ENCODE results near the gene PDLIM5.

The PDLIM5 gene

DNA sequence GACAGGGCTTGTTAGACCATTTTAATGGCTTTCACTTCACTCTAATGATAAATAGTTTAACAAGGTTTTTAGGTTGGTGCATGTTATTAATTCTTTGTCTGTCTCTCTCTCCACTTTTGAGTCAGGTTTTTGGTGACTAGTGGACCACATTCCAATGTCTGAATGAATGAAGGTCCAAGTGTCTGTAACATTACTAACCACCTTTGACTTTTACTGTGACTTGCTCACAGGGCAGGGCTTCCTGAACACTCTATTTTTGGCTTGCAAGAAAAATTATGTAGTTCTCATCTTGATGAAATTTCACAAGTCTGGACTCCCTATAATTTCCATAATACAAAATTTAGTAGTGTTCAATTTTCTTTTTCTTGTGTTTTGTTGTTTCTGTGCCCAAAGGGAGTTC is 227.2 kb downstream of the PDLIM5 start:
- in situ Hi-C loops (cut with MboI; ENCODE audit: low sequenced_read_pairs), result no loop called here

DNA sequence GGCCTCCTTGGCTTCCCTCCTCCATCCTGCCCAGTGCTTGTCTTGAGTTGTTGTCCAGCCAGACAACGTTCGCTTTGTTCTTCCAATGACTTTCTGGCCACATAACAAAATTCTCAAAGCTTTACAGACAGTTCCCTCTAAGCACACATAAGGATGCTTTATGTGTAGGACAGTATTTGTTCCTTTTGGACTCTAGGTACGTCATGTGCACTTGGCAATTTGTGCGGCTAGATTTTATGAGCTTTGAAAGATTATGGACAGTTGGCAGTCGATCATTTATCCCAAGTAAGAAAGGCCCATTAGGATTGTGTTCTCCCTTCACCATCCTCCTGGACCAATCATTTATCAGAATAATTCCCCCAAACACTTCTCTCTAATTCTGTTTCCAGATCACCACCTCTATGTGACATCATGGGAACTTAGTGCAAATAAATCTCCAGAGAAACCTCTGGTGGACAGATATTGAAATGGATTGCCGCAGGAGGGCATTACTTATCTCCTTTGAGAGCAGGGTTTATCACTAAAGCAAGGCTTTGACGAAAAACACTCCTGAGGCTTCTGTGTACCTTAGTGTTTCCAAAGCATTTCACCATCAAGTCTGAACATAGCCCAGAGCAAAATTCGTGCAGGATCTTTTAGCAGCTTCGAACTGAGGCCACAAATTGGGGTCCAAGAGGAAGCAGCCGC is 228.6 kb downstream of the PDLIM5 start:
- in situ Hi-C loops (cut with MboI; ENCODE audit: low sequenced_read_pairs), result no loop called here

DNA sequence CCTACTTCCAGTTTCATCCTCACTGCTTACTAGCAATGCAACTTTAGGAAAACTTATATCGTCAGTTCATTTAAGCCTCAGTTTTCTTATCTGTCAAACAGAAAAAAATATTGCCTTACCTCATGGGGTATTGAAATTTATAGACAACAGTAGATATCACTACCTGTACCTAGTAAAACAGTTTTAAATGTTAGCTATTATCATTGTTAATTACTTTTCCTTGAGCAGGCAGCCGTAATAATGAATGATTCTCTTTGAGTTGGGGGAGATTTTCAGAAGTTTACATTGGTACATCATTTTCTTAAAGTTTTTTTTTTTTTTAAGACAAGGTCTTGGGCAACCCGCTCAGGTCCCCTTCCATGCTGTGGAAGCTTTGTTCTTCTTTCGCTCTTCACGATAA is 234.3 kb downstream of the PDLIM5 start:
- in situ Hi-C loops (cut with MboI; ENCODE audit: low sequenced_read_pairs), result no loop called here

GRCh38 chr4:94689155-94689860 is 237.6 kb downstream of the PDLIM5 start:
- in situ Hi-C loops (cut with MboI; ENCODE audit: low sequenced_read_pairs), result no loop called here

DNA sequence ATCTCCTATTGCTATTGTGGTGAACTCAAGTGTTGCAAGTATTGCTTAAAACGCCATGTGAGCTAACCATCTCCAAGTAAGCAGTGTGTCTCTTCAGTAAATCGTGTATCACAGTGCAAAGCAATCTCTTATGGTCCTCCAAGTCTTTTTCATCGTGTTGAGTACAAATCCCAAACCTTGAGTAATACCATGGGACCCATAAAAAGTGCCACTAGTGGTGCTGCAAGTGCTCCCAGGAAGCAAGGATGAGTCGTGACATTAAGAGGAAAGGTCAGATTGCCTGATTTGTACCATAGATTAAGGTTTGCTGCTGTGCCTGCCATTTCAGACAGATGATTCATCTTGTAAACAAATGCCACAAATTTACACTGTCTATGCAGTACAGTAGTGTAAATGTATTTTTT is 239.1 kb downstream of the PDLIM5 start:
- in situ Hi-C loops (cut with MboI; ENCODE audit: low sequenced_read_pairs), result no loop called here

GRCh38 chr4:94691552-94691951 is 239.8 kb downstream of the PDLIM5 start:
- in situ Hi-C loops (cut with MboI; ENCODE audit: low sequenced_read_pairs), result no loop called here

GRCh38 chr4:94695384-94695783 is 243.6 kb downstream of the PDLIM5 start:
- in situ Hi-C loops (cut with MboI; ENCODE audit: low sequenced_read_pairs), result no loop called here

- in situ Hi-C loops (cut with MboI; ENCODE audit: low sequenced_read_pairs), result no loop called here
Measured at GRCh38 chr4:94698187-94698586, 246.4 kb downstream of the PDLIM5 start.

GRCh38 chr4:94700298-94700697 is 248.6 kb downstream of the PDLIM5 start:
- in situ Hi-C loops (cut with MboI; ENCODE audit: low sequenced_read_pairs), result no loop called here

DNA sequence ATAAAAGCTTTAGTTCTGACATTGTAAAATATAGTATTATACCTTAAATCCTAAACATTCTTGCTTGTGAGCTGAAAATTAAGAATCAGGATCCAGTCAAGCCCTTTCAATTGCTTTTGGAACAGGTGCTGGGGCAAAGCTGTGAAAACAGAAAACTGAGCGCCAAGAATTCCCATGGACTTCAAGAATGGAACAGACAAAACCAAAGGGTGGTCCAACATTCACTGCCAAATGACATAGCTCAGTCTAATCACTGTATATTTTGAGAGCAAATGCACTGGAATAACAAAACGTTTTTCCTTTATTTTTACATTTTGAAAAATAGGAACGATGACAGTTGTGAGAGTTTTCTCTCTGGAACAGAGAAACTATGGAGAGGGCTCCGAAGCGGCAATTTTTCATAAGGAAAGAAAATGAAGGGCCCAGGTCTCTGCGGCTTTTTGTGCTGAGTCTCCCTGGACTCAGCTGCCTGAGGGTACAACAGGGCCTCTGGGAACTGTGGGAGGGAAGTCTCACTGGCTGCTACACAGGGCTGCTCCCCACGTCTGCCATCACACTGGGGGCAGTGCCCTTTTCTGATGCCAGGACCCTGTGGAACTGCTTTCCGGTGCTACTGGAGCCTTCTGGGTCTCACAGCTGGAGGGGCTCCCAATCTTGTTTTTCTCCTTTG is 250.0 kb downstream of the PDLIM5 start:
- in situ Hi-C loops (cut with MboI; ENCODE audit: low sequenced_read_pairs), result no loop called here

DNA sequence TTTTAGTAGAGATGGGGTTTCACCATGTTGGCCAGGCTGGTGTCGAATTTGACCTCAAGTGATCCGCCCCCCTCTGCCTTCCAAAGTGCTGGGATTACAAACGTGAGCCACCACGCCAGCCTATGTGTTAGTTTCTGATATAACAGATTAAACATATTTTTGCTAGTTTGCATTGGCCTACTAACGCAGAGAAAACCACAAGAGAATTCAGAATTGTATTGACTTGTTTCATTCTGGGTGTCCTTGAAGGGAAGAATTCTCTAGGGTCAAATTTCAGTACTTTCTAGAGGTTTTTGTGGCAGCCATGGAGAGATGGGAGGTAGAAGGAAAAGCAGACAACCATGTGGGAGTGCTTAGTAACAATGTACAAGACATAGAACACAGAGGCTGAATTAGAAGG is 259.9 kb downstream of the PDLIM5 start:
- in situ Hi-C loops (cut with MboI; ENCODE audit: low sequenced_read_pairs), result no loop called here

GRCh38 chr4:94714365-94715160 is 262.8 kb downstream of the PDLIM5 start:
- in situ Hi-C loops (cut with MboI; ENCODE audit: low sequenced_read_pairs), result no loop called here

- in situ Hi-C loops (cut with MboI; ENCODE audit: low sequenced_read_pairs), result no loop called here
Measured at GRCh38 chr4:94715726-94716125, 264.0 kb downstream of the PDLIM5 start.
